ENCODE results near the gene COL4A2.

GRCh38 chr13:110454956-110455355 lies 147.9 kb downstream of the COL4A2 start:
- TF ChIP-seq EZH2 (IDR thresholded peaks at IDR 0.05), result no peak
- TF ChIP-seq POLR2AphosphoS5 (IDR thresholded peaks at IDR 0.05; ENCODE audit: borderline replicate concordance, low read depth, low read length), result no peak
- TF ChIP-seq FOXP2 (optimal IDR thresholded peaks at IDR 0.05; ENCODE audit: control extremely low read depth, extremely low read length, insufficient read depth), result no peak
